Measurements from ENCODE around the gene TRAF3IP1.

The TRAF3IP1 gene

DNA sequence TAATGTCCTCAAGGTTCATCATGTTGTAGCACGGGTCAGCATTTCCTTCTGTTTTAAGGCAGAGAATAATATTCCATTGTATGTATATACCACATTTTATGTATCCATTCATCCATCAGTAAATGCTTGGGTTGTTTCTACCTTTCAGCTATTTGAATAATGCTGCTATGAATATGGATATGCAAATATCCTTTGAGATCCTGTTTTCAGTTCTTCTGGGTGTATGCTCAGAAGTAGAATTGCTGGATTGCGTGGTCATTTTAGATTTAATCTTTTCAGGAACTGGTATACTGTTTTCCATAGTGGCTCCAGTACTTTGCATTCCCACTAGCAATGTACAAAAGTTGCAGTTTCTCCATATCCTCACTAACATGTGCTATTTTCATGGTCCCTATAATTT lies 93.0 kb downstream of the TRAF3IP1 start:
- DNase-seq, result no peak

DNA sequence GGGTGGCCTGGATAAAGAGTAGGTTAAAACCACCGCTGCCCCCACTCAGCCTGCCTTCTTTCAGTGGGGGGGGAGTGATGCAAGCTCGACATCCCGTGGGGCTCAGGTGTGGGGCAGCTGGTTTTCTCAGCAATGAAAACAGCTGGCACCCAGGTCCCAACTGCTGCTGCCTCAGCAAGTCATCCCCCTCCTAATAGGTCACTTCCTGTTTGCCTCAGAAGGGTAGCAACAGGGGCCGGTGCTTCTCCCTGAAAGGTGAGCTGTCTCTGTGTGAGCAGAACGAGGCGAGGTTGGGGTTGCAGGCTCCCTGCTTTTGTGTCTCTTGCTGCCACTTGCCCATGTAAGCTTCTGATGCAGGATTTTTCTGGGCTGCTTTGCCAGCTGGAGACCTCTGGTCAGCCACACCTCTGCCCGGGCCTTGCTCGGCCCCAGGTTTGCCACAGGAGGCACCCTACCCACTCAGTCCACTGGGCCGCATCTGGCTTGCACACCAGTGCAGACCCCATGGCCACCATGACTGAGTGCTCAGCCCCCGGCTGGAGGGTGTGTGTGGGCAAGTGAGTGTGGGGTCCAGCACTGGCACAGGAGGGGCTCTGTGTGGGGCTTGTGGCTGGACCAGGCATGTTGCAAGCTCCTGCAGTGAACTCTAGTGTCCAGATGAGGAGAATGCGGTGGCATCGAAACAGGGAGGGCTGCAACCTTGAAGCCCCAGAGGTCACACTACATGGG lies 94.9 kb downstream of the TRAF3IP1 start:
- no peak for DNase-seq

DNA sequence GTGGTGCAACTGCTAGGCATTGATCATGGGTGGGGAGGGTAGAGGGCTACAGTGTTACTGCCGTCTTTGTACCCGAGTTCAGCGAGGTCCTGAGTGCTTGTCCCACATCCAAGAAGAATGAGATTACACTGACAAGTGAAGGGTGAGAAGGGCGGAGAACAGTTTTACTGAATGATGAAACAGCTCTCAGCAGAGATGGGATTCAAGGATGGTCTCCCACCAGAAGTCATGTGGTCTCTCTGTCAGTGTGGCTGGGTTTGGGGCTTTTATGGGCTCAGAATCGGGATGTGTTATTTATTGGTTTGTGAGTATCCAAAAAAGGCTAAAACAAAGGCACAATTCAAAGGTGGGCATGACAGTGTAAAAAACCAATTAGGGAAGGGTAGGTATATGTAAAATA lies 95.6 kb downstream of the TRAF3IP1 start:
- DNase-seq, result no peak

DNA sequence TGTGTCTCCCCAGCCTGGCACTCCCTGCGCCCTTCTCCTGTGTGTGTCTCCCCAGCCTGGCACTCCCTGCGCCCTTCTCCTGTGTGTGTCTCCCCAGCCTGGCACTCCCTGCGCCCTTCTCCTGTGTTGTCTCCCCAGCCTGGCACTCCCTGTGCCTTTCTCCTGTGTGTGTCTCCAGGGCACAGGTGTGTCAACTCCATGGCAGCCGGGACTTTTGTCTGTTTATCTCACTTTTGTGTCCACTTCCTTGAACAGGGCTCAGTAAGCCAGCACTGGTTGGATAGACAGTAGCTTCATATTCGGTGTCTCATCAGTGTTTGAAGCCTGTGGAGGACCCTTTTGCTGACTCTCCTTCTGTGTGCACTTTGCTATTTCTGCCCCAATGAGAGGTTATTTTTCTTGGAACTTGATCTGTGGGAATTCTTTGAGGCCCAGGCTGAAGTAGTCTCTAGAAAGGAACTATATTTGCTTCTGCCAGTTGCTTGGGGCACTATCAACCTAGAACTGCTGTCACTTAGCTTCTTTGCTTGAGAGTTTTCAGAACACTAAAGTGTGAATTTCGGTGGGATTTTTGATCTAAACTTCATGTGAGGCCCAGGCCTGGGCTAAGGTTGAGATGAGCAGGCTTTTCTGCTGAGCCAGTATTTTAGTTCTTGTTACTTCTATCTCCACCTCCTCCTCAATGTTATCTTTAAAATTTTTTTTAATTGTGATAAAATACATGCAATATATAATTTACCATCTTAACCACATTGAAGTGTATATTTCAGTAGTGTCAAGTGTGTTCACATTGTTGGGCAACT lies 98.1 kb downstream of the TRAF3IP1 start:
- DNase-seq, result no peak

DNA sequence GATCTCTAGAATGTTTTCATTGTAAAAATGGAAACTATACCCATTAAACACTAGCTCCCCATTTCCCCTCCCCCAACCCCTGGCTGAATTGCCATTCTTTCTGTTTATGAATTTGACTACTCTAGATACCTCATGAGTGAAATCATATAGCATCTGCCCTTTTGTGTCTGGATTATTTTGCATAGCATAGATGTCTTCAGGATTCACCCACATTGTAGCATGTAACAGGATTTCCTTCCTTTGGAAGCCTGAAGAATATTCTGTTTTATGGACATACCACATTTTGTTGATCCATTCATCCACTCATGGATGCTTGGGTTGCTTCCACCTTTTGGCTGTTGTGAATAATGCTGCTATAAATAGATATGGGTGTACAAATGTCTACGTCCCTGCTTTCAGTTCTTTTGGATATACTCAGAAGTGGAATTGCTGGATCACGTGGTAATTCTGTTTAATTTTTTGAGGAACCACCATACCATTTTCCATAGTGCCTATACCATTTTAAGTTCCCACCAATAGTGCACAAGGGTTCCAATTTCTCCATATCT lies 98.8 kb downstream of the TRAF3IP1 start:
- no peak for DNase-seq

DNA sequence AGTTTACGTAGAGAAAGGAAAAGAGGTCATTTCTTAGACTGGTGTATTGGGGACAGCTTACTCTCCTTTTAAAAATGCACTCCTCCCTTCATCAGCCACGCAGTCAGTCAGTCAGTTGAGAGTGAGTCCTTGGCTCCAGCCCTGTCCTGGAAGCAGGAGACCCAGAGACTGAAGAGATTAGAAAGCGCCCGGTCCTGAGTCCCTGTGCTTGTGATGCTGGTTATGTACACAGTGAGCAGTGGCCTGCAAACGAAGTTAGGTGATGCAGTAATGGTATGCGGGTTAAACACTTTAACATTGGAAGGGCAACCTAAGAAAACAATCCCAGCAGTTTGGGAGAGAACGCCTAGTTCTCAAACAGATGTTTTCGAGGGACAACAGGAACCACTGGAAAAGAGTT lies 100.1 kb downstream of the TRAF3IP1 start:
- DNase-seq, result no peak

DNA sequence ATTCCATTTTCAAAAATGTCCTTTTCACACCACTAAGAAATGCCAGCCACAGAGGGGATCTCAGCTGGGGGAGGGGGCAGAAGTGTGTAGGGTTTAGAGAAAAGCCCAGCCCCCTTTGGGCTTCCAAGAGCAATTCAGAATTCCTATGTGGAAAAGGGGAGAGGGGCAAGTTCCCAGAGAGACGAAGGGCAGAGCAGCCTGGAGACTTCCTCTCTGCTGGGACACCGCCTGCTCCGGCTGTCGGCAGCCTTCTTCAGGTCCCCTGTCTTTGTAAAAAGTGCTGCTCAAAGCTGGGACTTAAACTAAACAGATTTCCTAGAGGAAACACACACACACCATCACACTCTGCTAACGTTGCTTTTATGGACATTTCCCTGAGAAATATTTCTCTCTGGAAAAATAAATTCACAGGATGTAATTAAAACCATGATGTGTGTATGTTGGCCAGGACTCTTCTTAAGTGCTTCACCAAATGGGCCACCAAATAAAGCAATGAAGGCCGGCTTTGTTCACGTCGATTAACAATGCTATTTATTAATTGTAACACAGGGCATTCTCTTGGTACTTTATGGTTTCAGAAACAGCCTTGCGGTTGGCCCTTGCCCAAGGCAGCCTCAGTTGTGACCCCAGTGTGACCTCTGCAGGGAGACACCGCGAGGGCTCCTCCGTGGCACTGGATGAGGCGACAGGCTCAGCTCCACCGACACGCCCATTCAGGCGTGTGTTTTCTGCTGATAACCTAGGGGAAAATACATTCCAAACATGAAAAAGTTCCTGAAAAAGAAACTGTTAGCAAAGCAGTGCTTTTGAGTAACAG lies 100.8 kb downstream of the TRAF3IP1 start:
- no peak for DNase-seq

DNA sequence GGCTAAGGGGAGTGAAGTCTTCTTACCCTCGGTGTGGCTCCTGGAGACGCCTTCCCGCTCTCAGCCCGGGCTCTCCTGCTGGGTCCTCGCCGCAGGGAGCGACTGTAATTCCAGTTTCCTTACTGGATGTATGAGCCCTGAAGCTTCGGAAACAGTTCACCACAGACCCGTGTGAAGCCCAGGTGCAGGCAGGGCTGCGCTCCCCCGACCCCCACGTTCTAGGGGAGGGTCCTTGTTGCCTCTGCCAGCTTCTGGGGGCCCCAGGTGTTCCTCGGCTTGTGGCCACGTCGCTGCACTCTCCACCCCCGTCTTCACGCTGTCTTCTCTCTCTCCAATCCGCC lies 101.3 kb downstream of the TRAF3IP1 start:
- DNase-seq, result no peak

DNA sequence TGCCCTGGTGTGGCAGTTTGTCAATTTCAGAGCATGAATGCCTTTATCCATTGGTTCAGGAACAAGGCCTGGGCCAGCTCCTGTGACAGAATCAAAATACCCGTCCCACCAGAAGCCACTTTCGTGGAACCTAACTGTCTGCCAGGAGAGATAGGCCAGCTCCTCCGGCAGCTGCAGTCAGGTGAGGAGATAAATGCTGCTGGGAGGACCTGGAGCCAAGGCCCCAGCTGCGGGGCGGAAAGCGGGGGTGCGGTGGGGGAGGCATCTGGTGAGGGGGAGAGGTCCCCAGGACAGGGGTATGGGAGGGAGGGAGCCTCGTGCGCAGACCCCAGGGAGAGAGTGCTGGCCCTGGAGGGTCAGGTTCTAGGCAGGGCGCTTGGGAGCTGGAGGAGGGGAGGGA lies 102.0 kb downstream of the TRAF3IP1 start:
- DNase-seq, result no peak

DNA sequence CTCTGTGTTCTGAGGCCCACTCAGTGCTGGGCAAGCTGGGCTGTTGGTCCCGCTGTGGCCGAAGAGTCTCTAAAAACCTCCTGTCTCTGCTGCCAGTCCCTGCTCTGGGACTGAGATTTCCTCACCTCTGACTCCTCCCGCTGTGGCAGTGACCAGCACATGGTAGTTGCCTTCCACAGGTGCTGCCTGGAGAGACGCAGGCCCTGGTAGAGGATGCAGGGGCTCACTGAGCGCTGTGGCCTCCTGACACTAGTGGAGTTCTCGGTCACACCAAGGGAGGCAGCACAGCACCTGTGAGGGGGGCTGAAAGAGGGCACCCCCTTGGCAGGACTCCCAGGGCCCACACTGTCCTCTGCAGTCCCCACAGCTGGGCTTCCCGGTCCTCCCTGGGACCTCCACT lies 102.6 kb downstream of the TRAF3IP1 start:
- no peak for DNase-seq

DNA sequence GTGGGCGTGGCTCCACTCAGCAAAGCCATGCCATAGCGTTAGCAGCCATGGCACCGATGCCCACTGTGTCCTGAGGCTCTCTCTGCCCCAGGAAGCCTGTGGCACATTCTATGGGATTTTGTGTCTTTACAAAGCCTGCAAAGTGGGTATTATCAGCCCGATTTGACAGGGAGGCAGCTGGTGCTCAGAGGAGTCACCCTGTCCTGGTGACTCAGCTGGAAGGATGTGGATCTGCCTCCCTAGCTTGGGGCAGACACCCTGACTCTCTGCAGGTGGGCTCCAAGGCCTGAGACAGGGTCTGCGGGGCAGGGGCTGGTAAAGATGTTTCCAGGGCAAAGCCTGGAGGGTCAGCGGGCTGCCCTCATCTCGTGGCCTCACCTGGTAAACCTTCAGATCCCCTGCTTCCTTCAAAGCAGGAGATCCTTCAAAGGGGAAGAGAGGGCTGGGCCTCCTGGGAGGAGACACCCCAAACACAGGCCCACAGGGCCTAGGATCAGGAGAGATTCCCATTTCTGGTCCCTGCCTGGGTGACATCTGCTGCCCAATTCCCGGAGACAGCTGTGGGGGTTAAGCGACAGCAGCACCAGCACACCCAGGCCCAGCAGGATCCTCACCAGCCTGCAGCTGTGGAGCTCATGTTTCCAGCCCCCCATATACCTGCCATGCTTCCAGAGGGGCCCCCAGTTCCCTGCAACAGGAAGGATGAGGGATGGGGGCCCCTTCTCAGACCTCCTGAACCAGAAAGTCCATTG lies 103.4 kb downstream of the TRAF3IP1 start:
- no peak for DNase-seq

DNA sequence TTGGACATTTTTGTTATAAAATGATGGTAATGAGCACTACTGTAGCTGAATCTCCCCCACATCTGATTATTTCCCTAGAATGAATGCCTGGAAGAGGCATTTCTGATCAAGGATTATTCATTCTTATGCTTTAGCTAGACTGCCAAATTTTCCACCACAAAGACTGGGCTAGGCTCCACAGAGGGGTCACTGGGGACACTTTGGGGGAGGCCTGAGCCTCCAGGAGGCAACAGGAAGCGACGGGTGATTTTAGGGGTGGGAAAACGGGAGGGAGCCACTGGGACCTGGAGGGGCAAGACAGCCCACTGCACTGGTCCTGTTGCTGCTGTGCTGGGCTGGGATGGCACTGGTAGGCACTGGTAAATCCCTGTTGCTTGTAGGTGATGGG lies 104.0 kb downstream of the TRAF3IP1 start:
- DNase-seq, result no peak

DNA sequence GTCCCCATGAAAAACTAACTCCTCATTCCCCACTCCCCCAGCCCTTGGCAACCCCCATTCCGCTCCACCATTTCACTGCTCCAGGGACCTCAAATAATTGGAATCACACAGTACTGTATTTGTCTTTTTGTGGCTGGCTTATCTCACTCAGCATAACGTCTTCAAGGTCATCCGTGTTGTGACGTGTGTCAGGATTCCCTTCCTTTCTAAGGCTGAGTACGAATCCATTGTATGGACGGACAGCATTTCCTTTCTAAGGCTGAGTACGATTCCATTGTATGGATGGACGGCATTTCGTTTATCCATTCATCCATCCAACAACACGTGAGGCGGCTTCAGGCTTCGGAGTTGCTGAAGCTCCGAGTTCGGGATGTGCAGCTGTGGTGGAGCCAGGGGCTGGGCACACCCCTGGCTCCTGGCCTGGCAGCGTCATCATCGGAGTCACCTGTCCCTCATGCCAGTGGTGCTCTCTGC lies 105.2 kb downstream of the TRAF3IP1 start:
- no peak for DNase-seq

DNA sequence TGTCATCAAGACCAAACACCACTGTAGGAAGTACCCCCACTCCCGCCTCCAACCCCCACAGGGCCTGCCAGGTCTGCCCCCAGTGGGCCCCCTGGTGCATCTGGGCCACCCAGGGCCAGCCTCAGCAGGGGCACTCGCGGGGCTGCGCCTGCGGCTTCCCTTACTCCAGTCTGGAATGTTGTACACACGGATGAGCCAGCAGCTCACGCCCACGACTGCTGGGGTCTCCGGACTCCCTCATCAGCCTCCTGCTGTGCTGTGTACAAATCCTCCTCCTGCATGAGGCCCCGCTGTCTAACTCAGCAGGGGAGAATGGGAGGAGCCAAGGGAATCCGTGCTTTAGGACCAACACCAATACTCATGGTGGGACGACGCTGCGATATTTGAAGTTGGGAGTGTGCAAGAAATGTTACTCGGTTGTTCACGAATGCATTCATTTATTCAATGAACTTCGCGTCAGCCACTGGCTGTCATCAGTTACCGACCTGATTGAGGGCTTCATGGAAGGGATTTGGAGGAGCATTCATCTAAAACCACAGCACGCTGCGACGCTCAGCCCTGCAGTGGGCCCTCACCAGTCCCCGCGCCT lies 105.8 kb downstream of the TRAF3IP1 start:
- DNase-seq, result peak; percentile 53

DNA sequence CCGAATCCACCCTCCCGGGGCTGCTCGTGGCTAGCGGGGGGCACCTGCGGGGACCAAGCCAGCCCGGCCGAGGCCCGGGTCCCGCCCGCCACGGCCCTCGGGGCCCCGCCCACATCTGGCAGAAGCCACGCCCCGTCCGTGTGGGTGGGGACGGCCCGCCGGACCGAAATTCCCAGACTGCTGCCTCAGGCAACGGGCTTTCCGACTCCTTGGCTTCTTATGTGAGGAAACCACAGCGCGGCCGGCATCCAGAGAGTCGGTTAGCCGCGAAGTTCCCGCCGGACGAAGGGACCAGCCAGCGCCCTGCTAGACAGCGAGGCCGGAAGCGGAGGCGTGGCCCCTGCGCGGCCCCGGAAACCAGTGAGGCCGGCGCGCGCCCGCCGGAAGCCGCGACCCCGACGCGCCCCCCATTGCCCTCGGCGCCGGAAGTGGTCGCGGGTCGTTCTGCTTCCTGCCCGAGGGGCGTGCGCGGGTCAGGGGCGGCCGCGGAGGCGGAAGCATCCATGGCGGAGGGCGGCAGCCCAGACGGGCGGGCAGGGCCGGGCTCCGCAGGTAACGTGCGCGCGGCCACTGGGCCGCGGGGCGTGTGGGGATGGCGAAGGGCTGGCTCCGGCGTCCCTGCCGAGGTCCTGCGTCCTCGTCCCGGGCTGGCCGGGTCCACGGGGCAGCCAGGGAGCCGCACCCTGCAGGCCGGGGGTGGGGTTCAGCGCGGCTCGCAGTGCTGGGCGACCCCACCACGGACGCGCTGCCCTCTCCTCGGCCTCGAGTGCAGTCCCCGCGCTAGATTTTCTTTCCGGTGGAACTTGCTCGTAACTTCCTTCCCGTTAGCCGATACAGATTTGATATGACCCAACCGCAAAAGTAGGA lies 106.5 kb downstream of the TRAF3IP1 start, which contains the start of gene ASB1:
Gene ASB1, plus strand, starts transcription at position 360 of the 867 bp plus-strand sequence. Its CDS starts 144 bp downstream, at position 504.
- DNase-seq, result peak; percentile 61

DNA sequence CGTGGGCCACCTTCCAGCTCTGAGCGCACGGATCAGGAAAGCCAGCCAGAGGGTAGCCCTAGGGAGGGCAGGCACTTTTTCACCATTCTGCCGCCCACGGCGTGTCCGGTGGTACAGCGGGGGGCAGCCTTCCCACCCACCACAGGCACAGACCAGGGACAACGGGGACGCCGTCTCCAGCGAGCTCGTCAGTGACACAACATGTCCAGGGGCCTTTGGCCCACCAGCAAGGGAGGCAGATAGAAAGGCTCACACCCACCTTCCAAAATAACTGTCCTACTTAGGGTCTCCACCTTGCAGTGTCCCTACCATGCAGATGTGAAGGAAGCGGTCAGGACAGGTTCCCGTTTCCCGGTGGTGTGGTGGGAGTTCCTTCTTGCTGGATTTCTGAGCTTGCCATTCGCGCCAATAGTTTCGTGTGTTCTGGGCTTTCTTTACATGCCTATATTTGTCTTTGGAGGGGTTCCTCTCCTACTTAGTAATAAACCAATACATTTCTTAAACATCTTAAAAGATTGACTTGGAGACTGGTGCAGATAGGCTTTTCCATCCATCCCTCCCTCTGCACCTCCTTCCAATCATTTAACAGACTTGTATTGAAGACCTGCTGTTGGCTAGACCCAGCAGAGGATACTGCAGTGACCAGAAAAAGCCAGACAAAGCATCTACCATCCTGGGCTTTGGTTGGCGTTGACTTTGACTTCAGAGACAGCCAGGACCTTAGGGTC lies 107.3 kb downstream of the TRAF3IP1 start:
- DNase-seq, result peak; percentile 11

DNA sequence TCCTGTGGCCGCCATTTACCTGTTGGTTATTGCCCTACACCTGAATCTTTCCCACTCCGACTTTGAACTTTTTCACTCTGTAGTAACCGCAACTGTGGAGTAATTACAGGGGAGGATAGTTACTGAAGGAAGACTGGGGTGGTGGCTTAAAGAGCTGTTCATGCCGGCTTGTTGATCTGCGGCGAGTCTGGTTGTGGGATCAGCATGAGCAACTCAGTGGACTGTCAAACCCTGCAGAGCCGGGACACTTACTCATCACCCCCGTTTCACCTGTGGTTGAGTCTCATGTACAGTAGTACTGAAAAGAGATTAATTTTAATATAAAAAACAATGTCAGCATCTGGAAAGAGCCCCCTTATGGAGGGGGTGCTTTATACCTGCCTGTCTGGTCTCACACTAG lies 108.5 kb downstream of the TRAF3IP1 start:
- DNase-seq, result no peak

DNA sequence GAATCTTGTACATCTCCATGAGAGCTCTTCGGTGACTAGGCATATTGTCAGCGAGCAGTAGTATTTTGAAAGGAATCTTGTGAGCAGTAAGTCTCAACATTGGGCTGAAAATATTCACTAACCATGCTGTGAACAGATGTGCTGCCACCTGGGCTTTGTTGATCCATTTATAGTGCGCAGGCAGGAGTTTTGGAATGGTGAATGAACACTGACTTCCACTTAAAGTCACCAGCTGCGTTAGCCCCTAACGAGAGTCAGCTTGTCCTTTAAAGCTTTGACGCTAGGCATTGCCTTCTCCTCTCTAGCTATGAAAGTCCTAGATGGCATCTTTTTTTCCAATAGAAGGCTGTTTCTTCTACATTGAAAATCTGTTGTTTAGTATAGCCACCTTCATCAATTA lies 110.5 kb downstream of the TRAF3IP1 start:
- no peak for DNase-seq

DNA sequence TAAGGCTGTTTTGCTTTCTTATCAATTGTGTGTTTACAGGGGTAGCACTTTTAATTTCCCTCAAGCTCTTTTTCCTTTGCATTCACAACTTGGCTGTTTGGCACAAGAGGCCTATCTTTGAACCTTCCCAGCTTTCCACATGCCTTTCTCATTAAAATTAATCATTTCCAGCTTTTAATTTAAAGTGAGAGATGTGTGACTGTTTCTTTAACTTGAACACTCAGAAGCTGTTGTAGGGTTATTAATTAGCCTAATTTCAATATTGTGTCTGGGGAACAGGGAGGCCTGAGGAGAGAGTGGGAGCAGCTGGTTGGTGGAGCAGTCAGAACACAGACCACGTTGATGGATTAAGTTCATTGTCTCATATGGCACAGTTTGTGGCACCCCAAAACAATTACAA lies 111.1 kb downstream of the TRAF3IP1 start:
- DNase-seq, result no peak

DNA sequence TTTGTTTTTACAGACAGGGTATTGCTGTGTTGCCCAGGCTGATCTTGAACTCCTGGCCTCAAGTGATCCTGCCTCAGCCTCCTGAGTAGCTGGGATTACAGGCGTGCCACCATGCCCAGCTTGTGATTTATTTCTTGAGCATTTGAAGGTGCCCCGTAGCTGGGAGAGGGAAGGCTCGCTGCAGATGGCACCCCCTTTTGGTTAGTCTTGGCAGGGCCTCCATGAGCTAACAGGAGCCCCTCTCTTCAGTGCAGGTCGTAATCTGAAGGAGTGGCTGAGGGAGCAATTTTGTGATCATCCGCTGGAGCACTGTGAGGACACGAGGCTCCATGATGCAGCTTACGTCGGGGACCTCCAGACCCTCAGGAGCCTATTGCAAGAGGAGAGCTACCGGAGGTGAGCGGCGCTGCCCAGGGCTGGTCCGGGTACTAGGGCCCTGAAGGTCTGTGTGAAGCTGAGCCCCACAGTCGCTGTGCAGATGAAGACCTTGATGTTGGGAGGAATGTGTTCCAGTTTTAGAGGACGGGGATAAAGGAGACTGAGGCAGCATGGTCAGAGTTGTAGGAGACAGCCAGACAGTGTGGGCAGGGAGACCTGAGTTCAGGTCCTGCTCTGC lies 113.1 kb downstream of the TRAF3IP1 start:
- DNase-seq, result no peak

Measured in NCI-H2227 treated with DMSO at 0.1 percent for 48 hours (cell line).